WTC11 (cell line): ENCODE results near the gene CANX. TPM values are rescaled to one million over a fixed set of nuclear protein-coding genes. Genes with fewer than 3 reads are reported as not detected.

ENCODE experiments used
- ATAC-seq: fragments of 200-7000 bp; cut with Tn5 transposase; 2 replicates; pipeline ENCODE4 v1.10.0; 2021; ENCODE audit warnings: mild to moderate bottlenecking, moderate library complexity
- CTCF ChIA-PET: fragments of 300-600 bp; sonication (Branson Sonifier 250); formaldehyde crosslinking; loops from one replicate; lab custom pipeline; 2021; ENCODE audit warnings: antibody characterized with exemption; lab: Charles Lee
- POLR2A ChIA-PET: fragments of 350-600 bp; sonication (Branson Sonifier 250); formaldehyde crosslinking; loops from one replicate; lab custom pipeline; 2021; ENCODE audit warnings: antibody characterized with exemption; lab: Charles Lee
- DNase-seq: peaks from one replicate; pipeline ENCODE4 v3.0.0; 2021; ENCODE audit warnings: low spot score
- H3K27ac Mint-ChIP-seq: 2 replicates; pipeline ENCODE4 v1.8.0; 2021; ENCODE audit warnings: mixed read lengths
- H3K27me3 Mint-ChIP-seq: 2 replicates; pipeline ENCODE4 v1.8.0; 2021; ENCODE audit warnings: low read depth, mild to moderate bottlenecking, moderate library complexity, mixed read lengths
- H3K36me3 Mint-ChIP-seq: 2 replicates; pipeline ENCODE4 v1.8.0; 2021; ENCODE audit warnings: mixed read lengths
- H3K4me1 Mint-ChIP-seq: 2 replicates; pipeline ENCODE4 v1.8.0; 2022; ENCODE audit warnings: mixed read lengths
- H3K4me3 Mint-ChIP-seq: 2 replicates; pipeline ENCODE4 v1.8.0; 2021; ENCODE audit warnings: mild to moderate bottlenecking, moderate library complexity, mixed read lengths
- H3K9me3 Mint-ChIP-seq: 2 replicates; pipeline ENCODE4 v1.8.0; 2021; ENCODE audit warnings: mixed read lengths
- CDX4 ChIP-seq: fragments of 250-450 bp; sonication (Bioruptor Pico); IDR thresholded peaks from 2 replicates; pipeline ENCODE4 v1.9.0; 2021; ENCODE audit warnings: moderate library complexity, mild to moderate bottlenecking, inconsistent platforms, borderline replicate concordance
- CREB1 ChIP-seq: sonication (generic); formaldehyde crosslinking; IDR thresholded peaks from 2 replicates; pipeline ENCODE4 v1.8.0; 2023; ENCODE audit warnings: mild to moderate bottlenecking, missing genetic modification reagents
- ETV6 ChIP-seq: sonication (generic); formaldehyde crosslinking; IDR thresholded peaks from 2 replicates; pipeline ENCODE4 v1.8.1; 2022; ENCODE audit warnings: mild to moderate bottlenecking, missing genetic modification reagents
- IRF1 ChIP-seq: sonication (generic); formaldehyde crosslinking; IDR thresholded peaks from 2 replicates; pipeline ENCODE4 v1.8.0; 2023; ENCODE audit warnings: missing genetic modification reagents
- MLX ChIP-seq: sonication (generic); formaldehyde crosslinking; IDR thresholded peaks from 2 replicates; pipeline ENCODE4 v1.8.1; 2023; ENCODE audit warnings: mild to moderate bottlenecking, missing genetic modification reagents, moderate library complexity
- NFATC4 ChIP-seq: fragments of 250-450 bp; sonication (Bioruptor Pico); IDR thresholded peaks from 2 replicates; pipeline ENCODE4 v1.9.0; 2021; ENCODE audit warnings: mild to moderate bottlenecking
- NR1H2 ChIP-seq: sonication (generic); formaldehyde crosslinking; IDR thresholded peaks from 2 replicates; pipeline ENCODE4 v1.9.0; 2021; ENCODE audit warnings: mild to moderate bottlenecking, moderate library complexity, missing genetic modification reagents
- NR3C1 ChIP-seq: sonication (generic); formaldehyde crosslinking; conservative IDR thresholded peaks from 2 replicates; pipeline ENCODE4 v1.8.1; 2023; ENCODE audit warnings: low read depth, mild to moderate bottlenecking, missing genetic modification reagents
- RELA ChIP-seq: sonication (generic); formaldehyde crosslinking; IDR thresholded peaks from 2 replicates; pipeline ENCODE4 v1.8.1; 2022; ENCODE audit warnings: missing genetic modification reagents, mild to moderate bottlenecking, borderline replicate concordance
- RORB ChIP-seq: fragments of 250-450 bp; sonication (Bioruptor Pico); IDR thresholded peaks from 2 replicates; pipeline ENCODE4 v1.9.0; 2021; ENCODE audit warnings: mild to moderate bottlenecking
- SMAD4 ChIP-seq: sonication (generic); formaldehyde crosslinking; IDR thresholded peaks from 2 replicates; pipeline ENCODE4 v1.8.0; 2022; ENCODE audit warnings: mild to moderate bottlenecking, missing genetic modification reagents
- SP1 ChIP-seq: sonication (generic); formaldehyde crosslinking; conservative IDR thresholded peaks from 2 replicates; pipeline ENCODE4 v1.8.1; 2022; ENCODE audit warnings: missing genetic modification reagents
- TEAD4 ChIP-seq: sonication (generic); formaldehyde crosslinking; IDR thresholded peaks from 2 replicates; pipeline ENCODE4 v1.8.0; 2022; ENCODE audit warnings: mild to moderate bottlenecking, missing genetic modification reagents
- ZBTB21 ChIP-seq: sonication (generic); formaldehyde crosslinking; IDR thresholded peaks from 2 replicates; pipeline ENCODE4 v1.8.1; 2023; ENCODE audit warnings: mild to moderate bottlenecking, missing genetic modification reagents, borderline replicate concordance
- ZNF416 ChIP-seq: fragments of 250-450 bp; sonication (Bioruptor Pico); IDR thresholded peaks from 2 replicates; pipeline ENCODE4 v1.9.0; 2021; ENCODE audit warnings: mild to moderate bottlenecking, inconsistent platforms
- ZNF425 ChIP-seq: fragments of 250-450 bp; sonication (Bioruptor Pico); conservative IDR thresholded peaks from 2 replicates; pipeline ENCODE4 v1.9.0; 2021; ENCODE audit warnings: mild to moderate bottlenecking
- total RNA-seq: library from RNA; stranded (reverse); gene quantifications from 3 replicates; pipeline ENCODE4 v1.2.3, GENCODE V29; 2021
- TF ChIP-seq, protein P1 (sequence below): fragments of 250-450 bp; sonication (Bioruptor Pico); IDR thresholded peaks from 2 replicates; pipeline ENCODE4 v2.1.2; 2022; ENCODE audit warnings: mild to moderate bottlenecking, moderate library complexity
- TF ChIP-seq, protein P2 (sequence below): sonication (generic); formaldehyde crosslinking; IDR thresholded peaks from 2 replicates; pipeline ENCODE4 v1.8.0; 2022; ENCODE audit warnings: mild to moderate bottlenecking, missing genetic modification reagents
- TF ChIP-seq, protein P3 (sequence below): sonication (generic); formaldehyde crosslinking; IDR thresholded peaks from 2 replicates; pipeline ENCODE4 v1.8.1; 2023; ENCODE audit warnings: mild to moderate bottlenecking, missing genetic modification reagents

CANX gene
- total RNA-seq, 1 experiment from 2014 or later: 611 TPM

- no peaks in the 10 kb centered on the region for H3K27me3 Mint-ChIP-seq
- H3K4me3 Mint-ChIP-seq: no peak overlapping the region
- no peaks in the 10 kb centered on the region for H3K4me1 Mint-ChIP-seq
- H3K36me3 Mint-ChIP-seq: peaks cover 60% of the 10 kb centered on the region
- ATAC-seq: no peak
- ChIA-PET POLR2A (no interaction called here), CTCF (interaction anchor here (1.0 kb wide), 1 partner anchor 11 kb away, joined by 3 read pairs; no protein-coding TSS in a partner anchor)
- H3K9me3 Mint-ChIP-seq: no peaks in the 10 kb centered on the region
- no peak for TF ChIP-seq ZNF416 (CRISPR knock-in tag)
- TF ChIP-seq ETV6 (CRISPR knock-in tag): no peak
- TF ChIP-seq SP1 (CRISPR knock-in tag): no peak
- no peak for TF ChIP-seq TEAD4
- no peak for TF ChIP-seq IRF1 (CRISPR knock-in tag)
- no peak for TF ChIP-seq MLX (CRISPR knock-in tag)
- TF ChIP-seq ZBTB21: no peak
- TF ChIP-seq SMAD4 (CRISPR knock-in tag): no peak
- no peak for TF ChIP-seq NFATC4 (CRISPR knock-in tag)
- TF ChIP-seq, all 79 proteins: peak for 0
- no peak overlapping the region for H3K27ac Mint-ChIP-seq
- no peak for DNase-seq
Measured at GRCh38 chr5:179774442-179774841, 75.7 kb downstream of the CANX start.

DNA sequence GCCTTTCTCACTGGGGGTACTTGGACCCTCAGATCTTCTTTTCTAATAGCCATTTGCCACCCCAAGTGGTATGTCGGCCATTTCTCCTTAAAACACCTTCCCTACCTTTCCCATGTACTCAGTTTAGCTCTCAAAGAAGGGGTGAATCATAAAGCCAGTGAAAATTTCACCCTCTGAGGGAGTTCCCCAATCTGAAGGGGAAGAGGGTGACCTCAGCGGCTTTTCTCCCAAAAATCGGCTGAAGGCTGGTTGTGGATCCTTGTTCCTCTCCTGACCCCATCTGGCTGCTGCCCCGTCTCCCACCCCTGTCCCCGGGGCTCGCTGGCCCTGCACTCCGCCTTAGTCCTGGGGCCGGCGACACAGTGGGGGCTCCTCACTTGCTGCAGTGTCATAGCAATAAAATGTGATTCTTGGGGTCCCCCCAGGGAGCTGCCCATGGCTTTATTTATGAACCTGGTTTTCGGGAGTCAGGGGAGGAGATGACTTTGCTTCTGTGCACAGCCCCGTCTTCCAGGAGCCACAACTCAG lies 77.7 kb downstream of the CANX start:
- TF ChIP-seq RELA (CRISPR knock-in tag) (no peak), NR3C1 (CRISPR knock-in tag) (no peak), SMAD4 (CRISPR knock-in tag) (no peak), NR1H2 (no peak), IRF1 (CRISPR knock-in tag) (no peak)
- TF ChIP-seq, protein P1, sequence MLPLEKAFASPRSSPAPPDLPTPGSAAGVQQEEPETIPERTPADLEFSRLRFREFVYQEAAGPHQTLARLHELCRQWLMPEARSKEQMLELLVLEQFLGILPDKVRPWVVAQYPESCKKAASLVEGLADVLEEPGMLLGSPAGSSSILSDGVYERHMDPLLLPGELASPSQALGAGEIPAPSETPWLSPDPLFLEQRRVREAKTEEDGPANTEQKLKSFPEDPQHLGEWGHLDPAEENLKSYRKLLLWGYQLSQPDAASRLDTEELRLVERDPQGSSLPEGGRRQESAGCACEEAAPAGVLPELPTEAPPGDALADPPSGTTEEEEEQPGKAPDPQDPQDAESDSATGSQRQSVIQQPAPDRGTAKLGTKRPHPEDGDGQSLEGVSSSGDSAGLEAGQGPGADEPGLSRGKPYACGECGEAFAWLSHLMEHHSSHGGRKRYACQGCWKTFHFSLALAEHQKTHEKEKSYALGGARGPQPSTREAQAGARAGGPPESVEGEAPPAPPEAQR (CRISPR knock-in tag): no peak
- TF ChIP-seq, protein P2, sequence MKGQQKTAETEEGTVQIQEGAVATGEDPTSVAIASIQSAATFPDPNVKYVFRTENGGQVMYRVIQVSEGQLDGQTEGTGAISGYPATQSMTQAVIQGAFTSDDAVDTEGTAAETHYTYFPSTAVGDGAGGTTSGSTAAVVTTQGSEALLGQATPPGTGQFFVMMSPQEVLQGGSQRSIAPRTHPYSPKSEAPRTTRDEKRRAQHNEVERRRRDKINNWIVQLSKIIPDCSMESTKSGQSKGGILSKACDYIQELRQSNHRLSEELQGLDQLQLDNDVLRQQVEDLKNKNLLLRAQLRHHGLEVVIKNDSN (CRISPR knock-in tag): no peak
- TF ChIP-seq, protein P3, sequence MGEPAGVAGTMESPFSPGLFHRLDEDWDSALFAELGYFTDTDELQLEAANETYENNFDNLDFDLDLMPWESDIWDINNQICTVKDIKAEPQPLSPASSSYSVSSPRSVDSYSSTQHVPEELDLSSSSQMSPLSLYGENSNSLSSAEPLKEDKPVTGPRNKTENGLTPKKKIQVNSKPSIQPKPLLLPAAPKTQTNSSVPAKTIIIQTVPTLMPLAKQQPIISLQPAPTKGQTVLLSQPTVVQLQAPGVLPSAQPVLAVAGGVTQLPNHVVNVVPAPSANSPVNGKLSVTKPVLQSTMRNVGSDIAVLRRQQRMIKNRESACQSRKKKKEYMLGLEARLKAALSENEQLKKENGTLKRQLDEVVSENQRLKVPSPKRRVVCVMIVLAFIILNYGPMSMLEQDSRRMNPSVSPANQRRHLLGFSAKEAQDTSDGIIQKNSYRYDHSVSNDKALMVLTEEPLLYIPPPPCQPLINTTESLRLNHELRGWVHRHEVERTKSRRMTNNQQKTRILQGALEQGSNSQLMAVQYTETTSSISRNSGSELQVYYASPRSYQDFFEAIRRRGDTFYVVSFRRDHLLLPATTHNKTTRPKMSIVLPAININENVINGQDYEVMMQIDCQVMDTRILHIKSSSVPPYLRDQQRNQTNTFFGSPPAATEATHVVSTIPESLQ (CRISPR knock-in tag): no peak
- TF ChIP-seq, all 79 proteins: peak for 0
- POLR2A ChIA-PET: interaction anchor here (0.6 kb wide), 1 partner anchor 42 kb away, joined by 3 read pairs; no protein-coding TSS in a partner anchor
- H3K27ac Mint-ChIP-seq: no peak overlapping the region
- CTCF ChIA-PET: no interaction called here
- no peak for ATAC-seq
- H3K9me3 Mint-ChIP-seq: no peaks in the 10 kb centered on the region
- no peak overlapping the region for H3K4me3 Mint-ChIP-seq
- no peak for DNase-seq
- no peaks in the 10 kb centered on the region for H3K4me1 Mint-ChIP-seq
- H3K27me3 Mint-ChIP-seq: no peaks in the 10 kb centered on the region
- H3K36me3 Mint-ChIP-seq: peaks cover 50% of the 10 kb centered on the region

GRCh38 chr5:179777456-179777855 lies 78.7 kb downstream of the CANX start:
- Mint-ChIP-seq H3K27ac (no peak overlapping the region), H3K4me3 (no peak overlapping the region), H3K27me3 (no peaks in the 10 kb centered on the region), H3K36me3 (peaks cover 42% of the 10 kb centered on the region), H3K4me1 (no peaks in the 10 kb centered on the region), H3K9me3 (no peaks in the 10 kb centered on the region)
- CTCF ChIA-PET: interaction anchor here (0.6 to 0.8 kb wide), 2 partner anchors 14 to 18 kb away, joined by 3 read pairs; no protein-coding TSS in a partner anchor
- no peak for ATAC-seq
- POLR2A ChIA-PET: no interaction called here
- no peak for DNase-seq
- no peak for TF ChIP-seq ZNF425
- no peak for TF ChIP-seq RORB (CRISPR knock-in tag)
- TF ChIP-seq, protein P1 (CRISPR knock-in tag): no peak
- no peak for TF ChIP-seq CDX4 (CRISPR knock-in tag)
- TF ChIP-seq CREB1 (CRISPR knock-in tag): no peak
